AG04449 (cell line): ENCODE measurements around the gene PEX6.
"Not testable (repeated sequence)": the region's sequence is repeated elsewhere in the genome, so short reads cannot be mapped to it uniquely, and the experiment has no call there.

ENCODE experiments used
- CTCF ChIA-PET: fragments of 350-600 bp; formaldehyde crosslinking; extraction: SDS; loops from one replicate; lab custom pipeline; 2021; ENCODE audit warnings: antibody characterized with exemption; lab: Yijun Ruan, JAX
- POLR2A ChIA-PET: fragments of 400-600, 350-600 bp; formaldehyde crosslinking; extraction: SDS; loops from one replicate; lab custom pipeline; 2020; ENCODE audit warnings: antibody characterized with exemption, inconsistent platforms; lab: Yijun Ruan, JAX
- DNase-seq: peaks from one replicate; pipeline ENCODE4 v3.0.0-alpha.2; 2010; ENCODE audit warnings: low read depth, low spot score
- H3K4me3 ChIP-seq: 2 replicates; pipeline ENCODE4 v1.5.1; 2011; ENCODE audit warnings: low read depth, mild to moderate bottlenecking, control low read depth, low read length
- TF ChIP-seq, protein P1 (sequence below): IDR thresholded peaks from one replicate; pipeline ENCODE4 v1.5.1; 2011; ENCODE audit warnings: mild to moderate bottlenecking, moderate library complexity, low read length, control low read depth, inconsistent platforms; ENCODE audit not compliant: insufficient read depth; ENCODE audit errors: missing control alignments

The PEX6 gene

DNA sequence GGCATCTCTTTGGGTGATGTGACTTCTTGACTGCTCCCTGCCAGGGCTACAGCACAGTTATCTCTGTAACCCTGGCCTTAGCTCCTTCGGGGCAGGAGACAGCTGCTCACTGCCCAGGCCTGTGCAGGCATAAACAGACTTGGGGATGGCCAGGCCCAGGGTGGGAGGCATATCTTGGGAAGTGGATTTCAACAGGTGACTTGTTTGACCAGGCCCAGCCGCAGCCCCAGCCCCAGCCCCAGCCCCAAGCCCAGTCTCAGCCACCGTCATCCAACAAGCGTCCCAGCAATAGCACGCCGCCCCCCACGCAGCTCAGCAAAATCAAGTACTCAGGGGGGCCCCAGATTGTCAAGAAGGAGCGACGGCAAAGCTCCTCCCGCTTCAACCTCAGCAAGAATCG is 27.3 kb upstream of the PEX6 start:
- CTCF ChIA-PET: interaction anchor here (0.9 to 1.9 kb wide), 3 partner anchors 105 to 138 kb away, joined by 3 to 5 read pairs (median 5); no protein-coding TSS in a partner anchor
- POLR2A ChIA-PET: no interaction called here
- TF ChIP-seq, protein P1, sequence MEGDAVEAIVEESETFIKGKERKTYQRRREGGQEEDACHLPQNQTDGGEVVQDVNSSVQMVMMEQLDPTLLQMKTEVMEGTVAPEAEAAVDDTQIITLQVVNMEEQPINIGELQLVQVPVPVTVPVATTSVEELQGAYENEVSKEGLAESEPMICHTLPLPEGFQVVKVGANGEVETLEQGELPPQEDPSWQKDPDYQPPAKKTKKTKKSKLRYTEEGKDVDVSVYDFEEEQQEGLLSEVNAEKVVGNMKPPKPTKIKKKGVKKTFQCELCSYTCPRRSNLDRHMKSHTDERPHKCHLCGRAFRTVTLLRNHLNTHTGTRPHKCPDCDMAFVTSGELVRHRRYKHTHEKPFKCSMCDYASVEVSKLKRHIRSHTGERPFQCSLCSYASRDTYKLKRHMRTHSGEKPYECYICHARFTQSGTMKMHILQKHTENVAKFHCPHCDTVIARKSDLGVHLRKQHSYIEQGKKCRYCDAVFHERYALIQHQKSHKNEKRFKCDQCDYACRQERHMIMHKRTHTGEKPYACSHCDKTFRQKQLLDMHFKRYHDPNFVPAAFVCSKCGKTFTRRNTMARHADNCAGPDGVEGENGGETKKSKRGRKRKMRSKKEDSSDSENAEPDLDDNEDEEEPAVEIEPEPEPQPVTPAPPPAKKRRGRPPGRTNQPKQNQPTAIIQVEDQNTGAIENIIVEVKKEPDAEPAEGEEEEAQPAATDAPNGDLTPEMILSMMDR: no peak
- H3K4me3 ChIP-seq: no peak overlapping the region
- no peak for DNase-seq

DNA sequence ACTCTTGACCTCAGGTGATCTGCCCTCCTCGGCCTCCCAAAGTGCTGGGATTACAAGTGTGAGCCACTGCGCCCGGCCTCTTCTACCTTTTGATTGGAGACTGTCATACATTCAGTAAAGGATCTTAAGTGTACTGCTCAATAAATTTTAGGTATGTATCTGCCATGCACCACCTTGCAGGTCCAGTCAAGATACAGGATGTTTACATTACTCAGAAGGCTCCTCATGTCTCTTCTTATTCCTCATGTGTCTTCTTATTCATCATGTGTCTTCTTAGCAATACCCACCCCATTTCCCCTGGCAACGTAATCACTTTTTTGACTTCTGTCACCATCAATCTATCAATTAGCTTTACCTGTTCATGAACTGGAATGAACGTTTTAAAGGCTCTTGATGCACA is 26.9 kb upstream of the PEX6 start:
- POLR2A ChIA-PET: no interaction called here
- CTCF ChIA-PET: interaction anchor here (1.5 to 2.0 kb wide), 3 partner anchors 7 to 138 kb away, joined by 5 to 8 read pairs (median 5); partner anchors contain the start of gene MEA1

GRCh38 chr6:43001843-43002242 is 22.9 kb upstream of the PEX6 start:
- POLR2A ChIA-PET: no interaction called here

More for the DNA sequence above, 26.9 kb upstream of the PEX6 start:
- no peak overlapping the region for H3K4me3 ChIP-seq
- DNase-seq: no peak
- TF ChIP-seq, protein P1: no peak

DNA sequence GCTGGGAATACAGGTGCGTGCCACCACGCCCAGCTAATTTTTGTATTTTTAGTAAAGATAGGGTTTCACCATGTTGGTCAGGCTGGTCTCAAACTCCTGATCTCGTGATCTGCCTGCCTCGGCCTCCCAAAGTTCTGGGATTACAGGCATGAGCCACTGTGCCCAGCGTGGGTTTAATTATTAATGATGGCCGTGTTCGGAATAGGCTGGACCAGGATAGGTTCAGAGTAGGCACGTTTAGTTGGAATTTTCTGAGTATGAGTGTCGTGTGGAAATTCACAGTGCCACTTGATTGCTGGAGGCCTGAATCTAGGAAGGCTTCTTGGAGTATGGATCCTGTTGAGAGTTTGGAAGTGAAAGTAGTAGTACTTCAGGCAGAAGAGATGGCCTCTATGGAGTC is 19.2 kb upstream of the PEX6 start:
- ChIA-PET POLR2A (interaction anchor here (1.4 kb wide), 1 partner anchor 19 kb away, joined by 4 read pairs; the partner anchor contains the start of gene PEX6), CTCF (interaction anchor here (2.6 kb wide), 1 partner anchor 145 kb away, joined by 15 read pairs; no protein-coding TSS in a partner anchor)
- not testable (repeated sequence) for H3K4me3 ChIP-seq, DNase-seq

More at GRCh38 chr6:43001843-43002242, 22.9 kb upstream of the PEX6 start:
- TF ChIP-seq, protein P1: no peak
- no peak overlapping the region for H3K4me3 ChIP-seq
- DNase-seq: no peak
- CTCF ChIA-PET: interaction anchor here (1.5 kb wide), 1 partner anchor 11 kb away, joined by 4 read pairs; no protein-coding TSS in a partner anchor

GRCh38 chr6:42996513-42996912 is 17.5 kb upstream of the PEX6 start:
- no peak overlapping the region for H3K4me3 ChIP-seq
- TF ChIP-seq, protein P1: no peak
- no peak for DNase-seq
- ChIA-PET POLR2A (interaction anchor here (0.6 to 1.2 kb wide), 4 partner anchors 11 to 176 kb away, joined by 3 to 4 read pairs (median 4); partner anchors contain the start of genes PEX6 and PPP2R5D), CTCF (interaction anchor here (0.7 to 2.6 kb wide), 10 partner anchors 8 to 147 kb away, joined by 3 to 15 read pairs (median 4); no protein-coding TSS in a partner anchor)

DNA sequence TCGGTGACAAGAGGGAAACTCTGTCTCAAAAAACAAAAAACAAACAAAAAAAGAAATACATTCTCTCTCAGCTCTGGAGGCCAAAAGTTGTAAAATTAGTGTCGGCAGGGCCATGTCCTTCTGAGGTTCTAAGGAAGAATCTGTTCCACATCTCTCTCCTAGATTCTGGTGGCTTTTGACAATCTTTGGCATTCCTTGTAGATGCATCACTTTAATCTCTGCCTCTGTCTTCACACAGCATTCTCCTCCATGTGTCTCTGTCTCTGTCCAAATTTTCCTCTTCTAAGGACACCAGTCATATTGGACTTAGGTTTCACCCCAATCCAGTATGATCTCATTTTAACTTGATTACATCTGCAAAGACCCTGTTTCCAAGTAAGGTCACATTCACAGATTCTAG is 14.5 kb upstream of the PEX6 start:
- ChIA-PET POLR2A (interaction anchor here (1.0 kb wide), 1 partner anchor 16 kb away, joined by 4 read pairs; no protein-coding TSS in a partner anchor), CTCF (interaction anchor here (1.6 kb wide), 1 partner anchor 9 kb away, joined by 9 read pairs; the partner anchor contains the start of gene PPP2R5D)
- no peak for DNase-seq
- no peak overlapping the region for H3K4me3 ChIP-seq
- TF ChIP-seq, protein P1: no peak
